ENCODE data around the gene MTMR2.

The MTMR2 gene

GRCh38 chr11:95917193-95918036 is 6.5 kb downstream of the MTMR2 start:
- no peak for DNase-seq

DNA sequence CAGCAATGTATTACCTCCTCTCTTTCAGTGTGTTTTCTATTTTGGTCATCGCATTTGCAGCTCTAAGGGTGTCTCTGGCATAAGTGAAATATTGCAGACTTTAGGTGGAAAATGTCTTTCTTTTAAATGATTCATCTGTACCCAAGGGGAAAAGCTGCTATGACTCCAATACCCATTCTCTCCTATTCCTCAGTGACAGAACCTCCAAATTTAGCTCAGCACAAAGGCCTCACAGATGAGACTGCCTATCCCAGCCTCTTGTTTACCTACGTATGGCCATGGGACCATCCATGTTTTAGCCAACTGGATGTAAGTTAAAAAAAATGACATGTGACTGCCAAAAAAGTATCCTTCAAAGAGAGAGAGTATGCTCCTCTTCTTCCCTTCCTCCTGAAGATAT is 7.9 kb downstream of the MTMR2 start:
- no peak for DNase-seq

DNA sequence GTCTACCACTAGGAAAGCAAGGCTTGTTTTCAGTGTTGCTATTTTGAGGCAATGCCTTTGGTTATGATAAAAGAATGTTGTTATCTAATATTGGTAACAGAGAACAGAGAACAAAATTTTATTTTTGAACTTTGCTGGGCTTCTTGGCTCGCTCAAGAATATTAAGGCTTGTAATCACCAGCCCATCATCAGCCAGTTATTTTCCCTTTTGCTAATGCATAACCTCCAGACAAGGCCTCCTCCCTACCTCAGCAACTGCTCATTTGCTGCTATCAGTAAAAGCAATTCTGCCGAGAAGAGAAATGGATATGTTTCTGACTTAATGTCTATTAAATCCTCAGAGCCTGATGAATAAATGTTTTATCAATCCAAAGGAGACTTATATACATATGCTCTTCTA is 8.9 kb downstream of the MTMR2 start:
- no peak for DNase-seq

DNA sequence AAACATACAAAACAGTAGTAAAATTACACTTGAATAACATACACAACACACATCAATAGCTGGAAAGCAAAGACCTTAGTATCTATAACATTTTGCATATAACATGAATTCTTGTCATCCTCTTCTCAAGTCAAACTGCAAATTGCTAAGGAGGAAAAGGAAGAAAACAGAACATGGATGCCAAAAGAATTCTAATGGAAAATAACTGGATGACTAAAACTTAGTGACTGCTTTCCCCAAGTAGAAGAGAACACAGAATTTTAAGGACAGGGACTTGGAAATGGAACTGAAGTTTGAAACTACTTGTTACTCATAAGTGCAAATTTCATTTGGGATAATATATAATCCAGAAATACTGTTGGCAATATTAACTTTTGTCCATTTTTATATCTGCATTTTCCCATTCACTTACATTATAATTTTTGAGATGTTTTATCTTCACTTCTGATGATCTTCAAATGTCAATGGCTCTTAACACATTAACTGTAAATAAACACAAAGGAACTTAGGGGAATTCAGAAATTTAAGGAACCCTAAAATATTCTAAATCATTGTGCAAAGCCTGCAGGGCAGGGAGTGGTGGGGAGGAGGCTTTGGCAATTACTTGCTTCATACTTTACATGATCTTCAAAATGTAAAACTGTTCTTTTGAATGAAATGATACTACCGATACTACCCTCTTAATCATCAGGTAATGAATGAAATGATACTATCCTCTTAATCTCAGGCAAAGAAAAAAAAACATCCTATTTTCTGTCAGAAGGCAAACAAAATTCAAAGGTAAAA is 9.9 kb downstream of the MTMR2 start:
- no peak for DNase-seq

GRCh38 chr11:95912902-95913560 is 10.9 kb downstream of the MTMR2 start:
- no peak for DNase-seq

- peak; percentile 62 for DNase-seq
Measured at GRCh38 chr11:95911369-95911759, 12.5 kb downstream of the MTMR2 start.

DNA sequence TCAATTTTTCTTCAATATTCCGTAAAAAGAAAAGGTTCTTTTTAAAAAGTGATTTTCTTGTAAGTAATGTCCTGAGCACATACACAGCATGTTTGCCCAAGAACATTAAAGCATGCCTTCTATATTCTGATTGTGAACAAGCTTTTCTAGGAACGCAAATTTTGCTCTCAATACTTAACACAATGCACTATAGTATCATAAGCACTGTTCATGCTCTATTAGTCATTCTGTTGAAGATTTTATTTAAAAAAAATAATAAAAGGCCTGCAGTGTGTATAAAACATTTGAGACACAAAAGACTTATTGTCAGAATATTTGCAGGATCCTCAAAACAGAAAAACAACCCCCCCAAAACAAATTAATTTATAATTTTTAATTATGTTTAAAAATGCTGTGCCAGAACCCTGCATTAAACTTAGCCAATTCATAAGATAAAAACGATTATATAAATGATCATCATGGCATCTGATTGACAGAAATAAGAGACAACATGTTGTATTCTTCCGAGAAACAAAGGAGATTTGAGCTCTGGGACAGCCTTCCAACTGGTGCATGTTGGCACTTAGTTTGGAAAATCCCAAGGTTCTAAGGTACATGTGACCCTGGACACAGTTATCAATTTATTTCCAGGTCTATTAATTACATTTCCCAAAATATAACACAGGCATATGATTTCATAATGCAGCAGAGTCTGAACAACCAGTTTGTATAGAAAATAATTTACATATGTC is 13.1 kb downstream of the MTMR2 start:
- peak; percentile 66 for DNase-seq

GRCh38 chr11:95908826-95909225 is 15.1 kb downstream of the MTMR2 start:
- no peak for DNase-seq

DNA sequence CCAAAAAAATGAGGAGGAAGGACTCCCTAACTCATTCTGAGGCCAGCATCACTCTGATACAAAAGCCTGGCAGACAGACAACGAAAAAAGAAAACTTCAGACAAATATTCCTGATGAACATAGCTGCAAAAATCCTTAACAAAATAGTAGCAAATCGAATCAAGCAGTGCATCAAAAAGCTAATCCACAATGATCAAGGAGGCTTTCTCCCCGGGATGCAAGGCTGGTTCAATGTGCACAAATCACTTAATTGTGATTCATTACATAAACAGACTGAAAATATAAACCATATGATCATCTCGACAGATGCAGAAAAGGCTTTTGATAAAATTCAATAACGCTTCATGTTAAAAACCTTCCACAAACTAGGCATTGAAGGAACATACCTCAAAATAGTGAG is 16.4 kb downstream of the MTMR2 start:
- DNase-seq = no peak

DNA sequence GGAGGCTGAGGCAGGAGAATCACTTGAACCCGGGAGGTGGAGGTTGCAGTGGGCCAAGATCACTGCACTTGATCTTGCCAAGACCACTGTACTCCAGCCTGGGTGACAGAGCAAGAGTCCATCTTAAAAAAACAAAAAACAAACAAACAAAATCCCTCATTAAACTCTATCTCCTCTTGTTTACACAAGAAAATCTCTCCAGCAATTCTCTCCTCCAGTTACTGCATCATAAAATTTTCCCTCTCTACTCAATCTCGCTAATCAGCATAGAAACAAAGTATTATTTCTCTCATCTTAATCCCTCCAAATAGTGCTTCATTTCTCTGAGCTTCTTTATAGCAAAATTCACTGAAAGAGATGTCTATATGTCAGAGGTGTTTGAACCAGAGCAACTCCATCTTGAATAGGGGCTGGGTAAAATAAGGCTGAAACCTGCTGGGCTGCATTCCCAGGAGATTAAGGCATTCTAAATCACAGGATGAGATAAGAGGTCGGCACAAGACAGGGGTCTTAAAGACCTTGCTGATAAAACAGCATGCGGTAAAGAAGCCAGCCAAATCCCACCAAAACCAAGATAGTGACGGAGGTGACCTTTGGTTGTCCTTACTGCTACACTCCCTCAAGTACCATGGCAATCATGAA is 19.8 kb downstream of the MTMR2 start:
- no peak for DNase-seq

DNA sequence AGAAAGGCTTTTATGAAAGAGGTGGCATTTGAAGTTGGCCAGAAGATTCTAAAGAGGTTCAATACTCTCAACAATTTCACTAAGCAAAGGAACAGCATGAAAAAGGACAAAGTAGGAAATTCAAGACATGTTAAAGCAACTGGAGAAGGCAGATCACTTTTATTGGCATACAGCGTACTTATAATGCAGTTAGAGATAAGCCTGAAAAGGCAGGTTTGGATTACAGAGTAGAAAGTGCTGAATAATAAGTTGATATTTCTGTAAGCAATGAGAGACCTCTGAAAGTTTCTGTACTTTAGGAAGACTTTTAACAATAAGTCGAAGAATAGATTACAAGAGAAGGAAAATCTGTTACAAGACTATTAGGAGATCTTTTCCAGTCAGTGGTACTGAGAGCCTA is 25.1 kb downstream of the MTMR2 start:
- DNase-seq = no peak

- no peak for DNase-seq
Measured at GRCh38 chr11:95897731-95898130, 26.2 kb downstream of the MTMR2 start.

- no peak for DNase-seq
Measured at GRCh38 chr11:95895815-95896214, 28.1 kb downstream of the MTMR2 start.

DNA sequence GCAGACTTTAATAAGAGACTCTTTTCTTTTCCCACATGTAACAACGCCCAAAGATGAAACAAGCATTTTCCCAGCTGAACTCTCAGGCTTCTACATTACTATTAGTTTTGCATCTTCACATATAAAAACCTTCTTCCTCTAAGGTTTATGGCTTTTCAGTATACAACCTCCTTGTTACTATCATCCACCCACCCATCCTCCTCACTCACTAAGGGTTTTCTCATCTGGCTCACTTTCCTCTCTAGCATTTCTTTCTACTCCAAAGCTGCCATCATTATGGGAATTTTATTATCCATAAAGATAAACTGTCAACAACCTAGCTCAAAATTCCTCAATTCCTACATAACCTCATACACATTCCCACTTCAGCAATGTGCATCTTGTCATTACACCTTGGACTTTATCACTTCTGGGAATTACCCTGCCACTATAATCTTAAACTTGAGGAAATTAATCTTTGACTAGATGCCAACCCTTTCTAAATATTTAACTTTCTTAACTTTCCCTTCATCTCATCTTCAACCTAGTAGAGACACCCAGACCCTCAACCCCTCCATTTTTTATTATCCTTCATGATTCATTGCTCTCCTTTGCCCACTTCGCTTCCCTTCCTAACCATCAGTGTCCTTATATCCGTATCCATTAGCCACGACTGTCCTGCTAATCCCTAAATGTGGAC is 30.9 kb downstream of the MTMR2 start:
- no peak for DNase-seq

- no peak for DNase-seq
Measured at GRCh38 chr11:95892492-95892891, 31.4 kb downstream of the MTMR2 start.

DNA sequence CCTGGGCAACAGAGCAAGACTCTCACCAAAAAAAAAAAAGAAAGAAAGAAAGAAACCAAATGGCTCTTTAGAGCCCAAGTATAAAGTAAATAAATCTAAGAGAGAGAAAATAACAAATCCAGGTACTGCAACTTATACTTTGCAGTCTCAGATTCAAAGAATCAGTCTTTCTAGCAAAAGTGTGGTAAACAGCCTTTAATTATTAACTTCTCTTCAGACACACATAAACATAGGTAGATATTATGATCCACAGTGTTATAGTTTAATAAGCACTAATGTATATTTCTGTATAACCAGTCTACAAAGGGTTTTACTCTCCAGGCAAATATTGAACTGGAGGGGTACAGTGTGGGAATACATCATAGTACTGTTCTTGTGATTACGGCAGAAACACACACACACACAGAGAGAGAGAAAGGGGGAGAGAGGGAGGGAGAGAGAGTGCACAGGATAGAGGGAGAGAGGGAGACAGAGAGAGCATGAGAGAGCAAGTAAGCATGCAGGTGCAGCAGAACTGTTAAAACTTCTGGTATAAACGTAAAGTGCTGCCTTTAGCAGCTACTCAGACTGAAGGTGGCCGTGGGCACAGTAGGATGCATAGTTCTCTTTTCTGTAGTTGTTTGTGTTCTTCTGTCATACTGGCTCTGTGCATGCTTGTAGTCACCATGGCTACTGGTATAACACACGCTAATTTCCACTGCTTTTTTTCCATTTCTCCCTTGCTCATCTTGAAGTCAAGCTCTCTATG is 32.3 kb downstream of the MTMR2 start:
- no peak for DNase-seq

- DNase-seq = no peak
Measured at GRCh38 chr11:95888852-95889251, 35.1 kb downstream of the MTMR2 start.

DNA sequence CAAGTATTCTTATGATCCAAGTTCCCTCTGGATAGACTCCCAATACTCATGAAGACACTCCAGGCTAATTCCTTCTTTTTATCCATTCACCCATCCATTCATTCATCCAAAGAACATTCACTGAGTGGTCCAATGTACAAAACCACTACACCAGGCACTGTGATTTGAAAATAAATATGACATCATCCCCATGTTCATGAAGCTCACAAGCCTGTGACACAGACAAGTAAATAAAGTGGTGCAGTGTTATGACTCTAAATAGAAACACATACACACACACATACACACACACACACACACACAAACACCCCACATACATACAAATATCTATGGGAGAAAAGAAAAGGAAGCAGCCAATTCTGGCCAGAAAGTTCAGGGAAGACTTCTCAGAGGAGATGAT is 35.5 kb downstream of the MTMR2 start:
- no peak for DNase-seq

- DNase-seq = no peak
Measured at GRCh38 chr11:95886462-95886861, 37.4 kb downstream of the MTMR2 start.

DNA sequence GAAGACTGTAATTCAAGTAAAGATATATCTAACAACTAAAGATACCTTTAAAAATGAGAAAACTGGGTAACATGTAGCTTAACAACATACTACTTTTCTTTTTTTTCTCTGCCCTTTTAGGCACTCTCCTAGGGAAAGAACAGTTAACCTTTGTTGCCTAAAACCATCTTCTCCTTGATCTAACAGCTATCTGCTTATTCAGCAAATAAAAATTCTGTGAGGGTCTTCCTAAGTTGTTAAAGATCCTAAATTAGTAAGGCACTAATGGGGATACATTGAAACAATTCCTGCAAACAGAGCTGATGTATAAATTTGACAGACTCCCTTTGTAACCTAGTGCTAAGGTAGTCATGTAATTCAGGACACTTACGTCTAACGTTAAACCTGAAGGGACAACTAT is 39.1 kb downstream of the MTMR2 start:
- no peak for DNase-seq

DNA sequence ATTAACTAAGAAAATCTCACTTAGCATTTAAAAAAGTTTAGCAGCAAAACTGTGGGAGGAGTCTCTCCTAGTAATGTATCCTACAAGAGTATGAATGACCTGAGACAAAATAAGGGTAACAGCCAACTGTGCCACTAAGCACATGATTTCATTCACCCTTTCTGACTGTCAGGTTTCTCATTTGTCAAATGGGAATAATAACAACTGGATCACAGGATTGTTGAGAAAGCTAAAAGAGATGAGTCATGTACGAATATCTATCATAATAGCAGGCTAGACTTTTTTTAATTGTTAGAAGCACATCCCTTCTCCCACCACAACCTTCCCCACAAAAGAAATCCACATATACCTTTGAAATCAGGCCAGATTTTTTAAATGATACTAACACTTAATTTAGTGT is 39.5 kb downstream of the MTMR2 start:
- no peak for DNase-seq
